Thymus (tissue), 11 donors: ENCODE measurements around the gene USP20. TPM values are rescaled to one million over a fixed set of nuclear protein-coding genes. Genes with fewer than 3 reads are reported as not detected.

Experiments
- DNase-seq, 9 donors: peaks; one replicate each; pipeline ENCODE4 v3.0.0-alpha.2; 2013; ENCODE audit warnings: low spot score in 9 of 9, low read depth in 6 of 9, missing footprints in 1 of 9
- H3K27ac ChIP-seq, 2 donors: one replicate each; pipeline ENCODE4 v1.5.1; 2013; ENCODE audit warnings: control low read depth in 1 of 2, low read depth in 1 of 2, low read length in 1 of 2, mild to moderate bottlenecking in 1 of 2, moderate library complexity in 1 of 2
- H3K27me3 ChIP-seq, 2 donors: one replicate each; pipeline ENCODE4 v1.5.1; 2013; ENCODE audit warnings: low read length in 1 of 2; ENCODE audit not compliant: control insufficient read depth in 2 of 2, insufficient read depth in 1 of 2
- H3K36me3 ChIP-seq, 2 donors: one replicate each; pipeline ENCODE4 v1.5.1; 2013; ENCODE audit warnings: low read length in 1 of 2, mild to moderate bottlenecking in 1 of 2, moderate library complexity in 1 of 2; ENCODE audit not compliant: control insufficient read depth in 2 of 2, insufficient read depth in 2 of 2
- H3K4me1 ChIP-seq, 2 donors: one replicate each; pipeline ENCODE4 v1.5.1; 2013; ENCODE audit warnings: low read length in 2 of 2; ENCODE audit not compliant: control insufficient read depth in 2 of 2, insufficient read depth in 2 of 2
- H3K4me3 ChIP-seq, 2 donors: one replicate each; pipeline ENCODE4 v1.5.1; 2013; ENCODE audit warnings: low read length in 2 of 2, control low read depth in 1 of 2, mild to moderate bottlenecking in 1 of 2
- H3K9me3 ChIP-seq, 2 donors: one replicate each; pipeline ENCODE4 v1.5.1; 2013; ENCODE audit warnings: low read length in 1 of 2, mild to moderate bottlenecking in 1 of 2; ENCODE audit not compliant: control insufficient read depth in 2 of 2, insufficient read depth in 1 of 2
- WGBS: extraction: QIAGEN DNeasy Blood & Tissue Kit; methylation state at CpG from one replicate; pipeline ENCODE4 v1.1.7; 2013; 5-methylcytosine and 5-hydroxymethylcytosine counted together
- polyA plus RNA-seq: library from polyadenylated mRNA; stranded (reverse); fragments of 200-250 nt; gene quantifications from one replicate; pipeline ENCODE4 v1.2.3, GENCODE V29; 2013
- total RNA-seq: library from RNA; stranded (reverse); fragments of 120-200 nt; gene quantifications from one replicate; pipeline ENCODE4 v1.2.4, GENCODE V29; 2013
- donor health status: healthy.

USP20 gene
- total and polyA plus RNA-seq, 2 donors, result 30.4 to 175 TPM

- no peak for DNase-seq
- H3K27ac ChIP-seq, result no peak overlapping the region
- H3K27me3 ChIP-seq, result no peaks in the 10 kb centered on the region
- H3K4me1 ChIP-seq, result peaks cover 20 to 63% of the 10 kb centered on the region in 2 donors
- peaks cover 63 to 88% of the 10 kb centered on the region in 2 donors for H3K36me3 ChIP-seq
- no peak overlapping the region for H3K4me3 ChIP-seq
- peaks cover 0 to 3% of the 10 kb centered on the region in 2 donors for H3K9me3 ChIP-seq
- 97% methylated on average over 20 of the region's 20 CpGs for WGBS
Observed at GRCh38 chr9:129900263-129901027, 65.2 kb downstream of the USP20 start.

GRCh38 chr9:129901993-129902739 lies 66.9 kb downstream of the USP20 start:
- peak overlapping the region; percentile 61 to 67 for H3K27ac ChIP-seq
- 86% methylated on average over 9 of the region's 9 CpGs for WGBS
- no peaks in the 10 kb centered on the region for H3K27me3 ChIP-seq
- no peaks in the 10 kb centered on the region for H3K9me3 ChIP-seq
- DNase-seq, result no peak
- peaks cover 6 to 46% of the 10 kb centered on the region in 2 donors for H3K4me1 ChIP-seq
- H3K36me3 ChIP-seq, result peaks cover 69 to 87% of the 10 kb centered on the region in 2 donors
- H3K4me3 ChIP-seq, result no peak overlapping the region

- peaks cover 75 to 90% of the 10 kb centered on the region in 2 donors for H3K36me3 ChIP-seq
- H3K27ac ChIP-seq, result peak overlapping the region; percentile 3 to 67
- H3K4me1 ChIP-seq, result peaks cover 6 to 43% of the 10 kb centered on the region in 2 donors
- no peaks in the 10 kb centered on the region for H3K9me3 ChIP-seq
- 90% methylated on average over 8 of the region's 8 CpGs for WGBS
- no peak for DNase-seq
- H3K4me3 ChIP-seq, result no peak overlapping the region
- no peaks in the 10 kb centered on the region for H3K27me3 ChIP-seq
Observed at GRCh38 chr9:129902740-129903134, 67.5 kb downstream of the USP20 start.

GRCh38 chr9:129904734-129905133 lies 69.5 kb downstream of the USP20 start:
- Histone ChIP-seq H3K36me3 (peaks cover 76 to 90% of the 10 kb centered on the region in 2 donors), H3K4me3 (no peak overlapping the region), H3K27ac (peak overlapping the region in 1 of 2 donors; percentile 31), H3K9me3 (no peaks in the 10 kb centered on the region), H3K27me3 (no peaks in the 10 kb centered on the region), H3K4me1 (peaks cover 6 to 36% of the 10 kb centered on the region in 2 donors)
- 98% methylated on average over 4 of the region's 4 CpGs for WGBS
- no peak for DNase-seq

- no peak for DNase-seq
- H3K4me3 ChIP-seq, result no peak overlapping the region
- no peaks in the 10 kb centered on the region for H3K9me3 ChIP-seq
- H3K27me3 ChIP-seq, result no peaks in the 10 kb centered on the region
- H3K27ac ChIP-seq, result no peak overlapping the region
- H3K4me1 ChIP-seq, result peaks cover 6 to 28% of the 10 kb centered on the region in 2 donors
- 98% methylated on average over 4 of the region's 4 CpGs for WGBS
- H3K36me3 ChIP-seq, result peaks cover 71 to 90% of the 10 kb centered on the region in 2 donors
Observed at GRCh38 chr9:129906298-129906697, 71.0 kb downstream of the USP20 start.

GRCh38 chr9:129907201-129907600 lies 71.9 kb downstream of the USP20 start:
- no peak overlapping the region for H3K4me3 ChIP-seq
- no peak overlapping the region for H3K27ac ChIP-seq
- no peaks in the 10 kb centered on the region for H3K9me3 ChIP-seq
- H3K27me3 ChIP-seq, result no peaks in the 10 kb centered on the region
- WGBS, result 98% methylated on average over 4 of the region's 4 CpGs
- H3K4me1 ChIP-seq, result peaks cover 6 to 23% of the 10 kb centered on the region in 2 donors
- peaks cover 74 to 90% of the 10 kb centered on the region in 2 donors for H3K36me3 ChIP-seq
- DNase-seq, result no peak

GRCh38 chr9:129908906-129909305 lies 73.6 kb downstream of the USP20 start:
- Histone ChIP-seq H3K27me3 (no peaks in the 10 kb centered on the region), H3K36me3 (peaks cover 75 to 86% of the 10 kb centered on the region in 2 donors), H3K4me1 (peaks cover 3 to 8% of the 10 kb centered on the region in 2 donors), H3K4me3 (no peak overlapping the region), H3K27ac (no peak overlapping the region), H3K9me3 (no peaks in the 10 kb centered on the region)
- no peak for DNase-seq
- 95% methylated on average over 4 of the region's 4 CpGs for WGBS

GRCh38 chr9:129909851-129910250 lies 74.6 kb downstream of the USP20 start:
- Histone ChIP-seq H3K9me3 (no peaks in the 10 kb centered on the region), H3K27me3 (no peaks in the 10 kb centered on the region), H3K36me3 (peaks cover 68 to 81% of the 10 kb centered on the region in 2 donors), H3K27ac (no peak overlapping the region), H3K4me1 (no peaks in the 10 kb centered on the region), H3K4me3 (no peak overlapping the region)
- 98% methylated on average over 9 of the region's 9 CpGs for WGBS
- DNase-seq, result no peak
